22Rv1 (cell line): ENCODE measurements around the gene EED.
A peak's percentile ranks its signal among the peaks of the same experiment; 100 is the strongest.
"Not testable (repeated sequence)": the region's sequence is repeated elsewhere in the genome, so short reads cannot be mapped to it uniquely, and the experiment has no call there.

Experiments
- H3K27ac ChIP-seq: fragments of 450-650 bp; 2 replicates; pipeline ENCODE4 v1.5.1; 2017
- CTCF ChIP-seq: fragments of 450-650 bp; IDR thresholded peaks from 2 replicates; pipeline ENCODE4 v1.5.1; 2017; ENCODE audit warnings: mild to moderate bottlenecking
- ZFX ChIP-seq: fragments of 450-650 bp; IDR thresholded peaks from 2 replicates; pipeline ENCODE4 v1.6.1; 2017; ENCODE audit warnings: antibody characterized with exemption, borderline replicate concordance

EED gene

GRCh38 chr11:86219311-86220193, 25.0 kb upstream of the EED start:
- H3K27ac ChIP-seq: no peak overlapping the region
- TF ChIP-seq ZFX: no peak
- TF ChIP-seq CTCF: no peak

- no peak overlapping the region for H3K27ac ChIP-seq
- TF ChIP-seq CTCF (no peak), ZFX (no peak)
Measured at GRCh38 chr11:86220653-86221052, 23.9 kb upstream of the EED start.

GRCh38 chr11:86222081-86222480, 22.5 kb upstream of the EED start:
- TF ChIP-seq CTCF (no peak), ZFX (no peak)

GRCh38 chr11:86224575-86224974, 20.0 kb upstream of the EED start:
- H3K27ac ChIP-seq: not testable (repeated sequence)

More at GRCh38 chr11:86222081-86222480, 22.5 kb upstream of the EED start:
- H3K27ac ChIP-seq: no peak overlapping the region

GRCh38 chr11:86225344-86225743, 19.2 kb upstream of the EED start:
- not testable (repeated sequence) for H3K27ac ChIP-seq

- TF ChIP-seq CTCF (no peak), ZFX (no peak)
- no peak overlapping the region for H3K27ac ChIP-seq
Measured at GRCh38 chr11:86228269-86229038, 16.1 kb upstream of the EED start.

GRCh38 chr11:86229039-86229330, 15.6 kb upstream of the EED start:
- not testable (repeated sequence) for H3K27ac ChIP-seq

- TF ChIP-seq CTCF (peak; percentile 38), ZFX (no peak)
- H3K27ac ChIP-seq: no peak overlapping the region
Measured at GRCh38 chr11:86230179-86230804, 14.3 kb upstream of the EED start.
